ENCODE data around the gene CACNA1C.

Gene CACNA1C

GRCh38 chr12:2642176-2642892, 589.5 kb downstream of the CACNA1C start:
- no peak for DNase-seq

GRCh38 chr12:2642896-2643425, 590.2 kb downstream of the CACNA1C start:
- DNase-seq = no peak

GRCh38 chr12:2643576-2644135, 590.9 kb downstream of the CACNA1C start:
- no peak for DNase-seq

- no peak for DNase-seq
Observed at GRCh38 chr12:2644683-2645405, 592.1 kb downstream of the CACNA1C start.

GRCh38 chr12:2645460-2645859, 592.7 kb downstream of the CACNA1C start:
- DNase-seq = no peak

- no peak for DNase-seq
Observed at GRCh38 chr12:2646341-2646740, 593.6 kb downstream of the CACNA1C start.

- DNase-seq = no peak
Observed at GRCh38 chr12:2647186-2647585, 594.4 kb downstream of the CACNA1C start.

- no peak for DNase-seq
Observed at GRCh38 chr12:2648406-2648805, 595.6 kb downstream of the CACNA1C start.

- DNase-seq = no peak
Observed at GRCh38 chr12:2649201-2650030, 596.6 kb downstream of the CACNA1C start.

GRCh38 chr12:2650261-2651067, 597.7 kb downstream of the CACNA1C start:
- no peak for DNase-seq

GRCh38 chr12:2651068-2651965, 598.5 kb downstream of the CACNA1C start:
- DNase-seq = no peak

- no peak for DNase-seq
Observed at GRCh38 chr12:2652011-2652400, 599.2 kb downstream of the CACNA1C start.

- DNase-seq = no peak
Observed at GRCh38 chr12:2652401-2653081, 599.8 kb downstream of the CACNA1C start.

GRCh38 chr12:2653461-2653965, 600.7 kb downstream of the CACNA1C start:
- no peak for DNase-seq

GRCh38 chr12:2654311-2654710, 601.5 kb downstream of the CACNA1C start:
- DNase-seq = no peak

GRCh38 chr12:2654741-2655140, 602.0 kb downstream of the CACNA1C start:
- no peak for DNase-seq

GRCh38 chr12:2662524-2662923, 609.7 kb downstream of the CACNA1C start:
- DNase-seq = no peak

- DNase-seq = no peak
Observed at GRCh38 chr12:2664721-2665577, 612.2 kb downstream of the CACNA1C start.

GRCh38 chr12:2666411-2666810, 613.6 kb downstream of the CACNA1C start:
- DNase-seq = no peak

Data from DMS79 (cell line).